Stimulated activated CD8-positive, alpha-beta memory T cell treated with anti-CD3 and anti-CD28 coated beads, Interleukin-7, amount 100 ng/mL, for 48 hours (primary cell): ENCODE data around the gene NEO1.

Source experiments
- DNase-seq, 2 donors: peaks; one replicate each; pipeline ENCODE4 v3.0.0-alpha.2; 2020; ENCODE audit warnings: low read depth in 1 of 2; ENCODE audit errors: extremely low read depth in 1 of 2

The NEO1 gene

DNA sequence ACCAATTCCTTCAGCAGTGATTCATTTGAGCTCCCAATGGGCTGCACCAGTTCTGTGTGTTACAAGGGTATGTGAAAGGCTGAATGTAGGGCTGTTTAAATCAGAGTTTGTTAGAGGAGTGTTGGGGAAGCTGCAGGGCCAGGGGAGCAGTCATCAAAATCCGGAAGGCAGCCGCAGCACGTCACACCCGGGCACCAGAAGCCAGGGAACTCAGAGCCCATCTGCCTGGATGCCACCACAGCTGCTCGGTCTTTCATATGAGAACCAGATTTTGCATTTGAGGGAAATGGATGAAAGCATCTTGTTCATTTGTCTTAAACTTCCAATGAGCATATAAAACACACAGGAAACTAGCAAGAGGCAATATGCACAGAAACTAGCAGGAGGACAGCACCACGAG lies 24.2 kb upstream of the NEO1 start:
- DNase-seq, result no peak

DNA sequence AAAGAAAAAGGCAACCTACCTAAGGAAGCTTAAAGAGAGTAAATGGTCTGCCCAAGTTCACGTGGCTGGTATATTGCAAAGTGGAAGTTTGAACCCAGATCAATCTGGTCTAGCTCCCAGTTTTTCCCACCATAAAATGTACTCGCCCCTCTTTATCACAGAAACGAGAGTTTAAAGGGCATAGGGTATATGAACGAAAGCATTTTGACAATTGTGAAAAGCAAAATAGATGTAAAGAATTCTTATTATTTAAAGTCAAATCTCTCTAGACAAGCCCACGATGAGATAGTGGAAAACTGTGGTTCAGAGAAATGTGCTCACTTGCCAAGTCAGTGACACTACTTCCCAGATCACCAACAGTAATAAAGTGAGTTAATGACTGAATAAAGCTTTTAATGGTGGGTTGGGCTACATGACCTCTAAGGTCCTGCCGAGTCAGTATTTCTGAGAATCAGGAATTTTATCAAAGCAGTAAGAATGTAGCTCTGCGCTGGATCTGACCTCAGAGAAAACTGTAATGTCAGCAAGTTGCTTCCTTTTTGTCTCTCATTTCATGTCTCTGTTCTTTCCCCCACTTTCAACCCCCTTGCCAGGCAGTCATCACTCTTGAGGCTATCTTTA lies 23.3 kb upstream of the NEO1 start:
- no peak for DNase-seq

- DNase-seq, result no peak
Observed at GRCh38 chr15:73030122-73030679, 22.1 kb upstream of the NEO1 start.

- no peak for DNase-seq
Observed at GRCh38 chr15:73031648-73032047, 20.6 kb upstream of the NEO1 start.

DNA sequence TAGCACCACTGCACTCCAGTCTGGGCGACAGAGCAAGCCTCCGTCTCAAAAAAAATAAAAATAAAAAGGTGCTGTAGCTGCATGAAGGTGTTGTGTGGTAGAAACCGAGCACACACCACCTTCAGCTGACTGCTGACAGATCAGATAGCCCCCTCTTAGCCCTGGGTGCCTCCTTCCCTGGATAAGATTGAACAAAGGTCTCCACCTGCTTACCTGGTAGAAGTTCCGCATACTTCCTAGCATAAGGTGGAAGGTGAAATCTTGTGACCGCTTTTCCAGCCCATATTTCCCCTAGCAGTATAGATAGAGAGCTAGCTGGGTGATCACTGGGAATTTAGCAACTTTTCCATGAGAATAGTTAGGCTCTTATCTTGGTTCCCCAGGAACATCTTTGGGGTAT lies 18.7 kb upstream of the NEO1 start:
- DNase-seq, result no peak

DNA sequence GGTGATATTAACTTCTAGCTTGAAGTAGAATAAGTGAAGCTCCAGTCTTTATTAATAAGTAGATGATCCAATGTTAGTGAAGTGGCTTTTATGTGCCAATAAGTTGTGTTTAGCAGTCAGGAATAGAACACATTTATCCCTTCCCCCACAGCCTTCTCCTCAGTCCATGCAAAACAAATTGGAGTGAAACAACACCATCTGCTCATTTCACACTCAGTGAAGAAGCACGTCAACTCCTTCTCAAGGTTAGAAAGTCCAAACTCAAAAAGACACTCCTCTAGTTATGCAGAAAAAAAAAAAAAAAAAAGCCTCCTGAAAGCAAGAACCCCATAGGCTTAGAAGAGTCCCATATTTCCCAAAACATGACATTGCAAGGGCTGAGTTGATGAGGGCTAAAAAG lies 18.0 kb upstream of the NEO1 start:
- no peak for DNase-seq

DNA sequence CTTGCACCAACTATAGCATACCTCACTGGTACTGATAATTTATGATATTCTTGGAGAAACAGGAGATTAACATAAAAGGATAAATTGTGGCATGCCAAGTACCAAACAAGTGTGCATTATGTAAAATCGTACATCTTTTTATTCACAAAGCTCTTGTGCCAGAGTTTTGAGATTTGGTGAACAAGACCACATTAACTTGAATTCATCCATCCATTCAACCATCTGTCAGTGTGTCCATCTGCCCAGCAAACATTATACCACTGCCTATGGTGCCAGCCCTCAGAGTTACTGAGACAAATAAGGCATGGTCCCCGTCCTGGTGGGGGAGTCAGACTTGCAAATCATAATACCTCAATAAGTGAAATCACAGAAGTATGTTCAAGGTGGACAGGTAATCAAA lies 17.0 kb upstream of the NEO1 start:
- DNase-seq, result no peak

GRCh38 chr15:73038220-73038619 lies 14.0 kb upstream of the NEO1 start:
- DNase-seq, result no peak

DNA sequence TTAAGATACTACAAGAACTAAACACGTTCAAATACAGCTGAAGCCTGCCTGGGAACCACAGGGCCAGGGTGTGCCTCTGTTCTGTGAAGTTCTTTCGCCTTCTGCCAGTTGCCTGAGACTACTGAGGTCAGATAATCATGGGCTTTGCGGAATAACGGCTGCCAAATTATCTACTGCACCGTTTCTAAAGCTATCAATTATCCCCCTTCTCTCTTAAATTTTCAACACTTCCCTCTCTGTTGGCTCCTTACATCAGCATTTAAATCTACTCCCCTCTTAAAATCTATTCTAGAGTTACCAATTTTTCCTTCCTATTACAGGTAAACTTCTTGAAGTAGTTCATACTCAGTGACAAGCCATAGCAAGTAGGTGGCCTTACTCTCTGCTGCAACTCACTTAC lies 6.2 kb upstream of the NEO1 start:
- no peak for DNase-seq

GRCh38 chr15:73047882-73048281 lies 4.4 kb upstream of the NEO1 start:
- DNase-seq, result no peak

- no peak for DNase-seq
Observed at GRCh38 chr15:73048624-73049295, 3.5 kb upstream of the NEO1 start.

- no peak for DNase-seq
Observed at GRCh38 chr15:73049564-73050215, 2.6 kb upstream of the NEO1 start.

DNA sequence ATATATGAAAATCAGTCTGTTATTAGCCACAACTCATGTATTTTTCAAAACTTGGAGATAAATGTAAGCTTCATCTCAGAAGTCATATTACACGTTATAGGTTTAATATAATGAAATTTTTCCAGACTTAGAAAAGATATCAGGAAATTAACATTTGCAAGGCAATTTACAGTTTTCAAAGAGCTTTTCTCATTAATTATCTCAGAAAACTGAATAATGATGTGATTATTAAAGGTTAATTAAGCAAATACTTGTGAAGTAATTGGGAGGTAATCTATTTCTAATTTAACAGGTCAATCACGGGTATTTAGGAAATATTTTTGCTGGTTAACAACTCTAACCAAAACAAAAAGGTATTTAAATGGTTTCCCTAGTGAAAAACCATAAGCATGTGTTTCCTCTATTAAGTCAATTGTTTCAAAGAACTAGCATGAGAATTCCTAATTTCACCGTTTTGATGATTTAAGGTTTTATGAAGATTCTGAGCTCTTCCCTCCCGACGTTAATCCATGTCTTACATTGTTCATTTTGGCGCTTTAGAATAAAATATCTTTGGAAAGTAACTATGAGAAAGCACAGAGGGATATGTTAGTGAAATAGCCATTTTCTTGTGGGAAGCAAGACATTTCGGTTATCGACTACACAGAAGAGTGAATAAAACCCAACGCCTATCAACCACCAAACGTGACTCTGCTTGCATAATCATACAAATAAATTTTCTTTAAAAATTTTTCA lies 1.5 kb upstream of the NEO1 start:
- no peak for DNase-seq

GRCh38 chr15:73051391-73051806 lies 864 bp upstream of the NEO1 start:
- no peak for DNase-seq

- no peak for DNase-seq
Observed at GRCh38 chr15:73052653-73053397, 562 bp downstream of the NEO1 start.

DNA sequence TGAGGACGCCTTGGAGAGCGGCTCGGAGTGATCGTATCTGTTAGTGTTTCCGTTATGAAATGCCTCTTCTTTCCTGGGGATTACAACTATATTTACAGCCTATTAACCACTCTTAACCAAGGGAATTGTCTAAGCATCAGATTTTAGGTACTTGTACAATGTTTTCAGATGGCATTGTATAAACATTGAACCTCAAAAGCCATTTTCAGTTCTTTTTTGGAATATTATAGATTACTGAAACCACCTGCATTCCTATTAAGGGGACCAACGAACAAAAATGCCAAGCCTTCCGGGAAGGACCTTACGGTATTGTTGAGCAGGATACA lies 1.1 kb downstream of the NEO1 start:
- no peak for DNase-seq

DNA sequence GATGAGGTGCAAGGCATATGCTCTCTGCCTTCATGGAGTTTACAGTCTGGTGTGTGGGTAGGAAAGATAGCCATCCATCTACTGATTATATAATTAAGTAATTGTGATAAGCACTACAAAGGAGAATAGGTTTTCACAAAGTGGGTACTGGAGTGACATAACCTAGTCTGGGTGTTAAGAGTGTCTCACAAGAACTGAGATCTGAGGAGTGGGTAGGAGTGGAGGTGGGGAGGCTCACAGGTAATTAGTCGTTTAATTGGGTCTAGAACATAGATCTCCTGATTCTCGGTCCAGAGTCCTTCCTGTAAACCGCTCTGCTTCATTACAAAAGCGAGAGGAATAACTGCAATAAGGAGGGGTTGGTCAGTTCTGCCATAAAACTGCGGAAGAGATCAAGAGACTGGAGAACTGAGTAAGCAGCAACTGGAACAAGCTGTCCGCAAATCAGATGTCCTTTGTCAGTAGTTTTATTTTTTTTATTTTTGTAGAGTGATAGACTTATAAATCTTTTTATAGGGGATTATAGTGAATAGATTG lies 2.2 kb downstream of the NEO1 start:
- DNase-seq, result no peak

DNA sequence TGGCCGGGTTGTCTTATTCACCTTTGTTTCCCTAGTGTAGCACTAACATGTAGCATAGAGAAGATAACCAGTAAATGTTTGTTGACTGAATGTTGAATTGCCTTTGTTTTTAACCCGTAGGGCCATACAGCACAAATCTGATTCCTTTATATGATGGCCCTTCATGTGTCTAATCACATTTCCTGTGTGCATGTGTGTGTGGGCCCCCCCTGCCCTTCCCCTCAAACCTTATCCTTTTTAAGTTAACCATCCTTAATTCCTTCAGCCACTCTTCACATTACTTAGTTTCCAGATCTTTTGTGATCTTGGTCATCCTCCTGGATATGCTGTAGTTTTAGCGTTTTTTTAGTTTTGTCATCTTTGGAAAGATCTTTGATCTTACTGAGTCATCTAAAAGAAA lies 4.2 kb downstream of the NEO1 start:
- no peak for DNase-seq

DNA sequence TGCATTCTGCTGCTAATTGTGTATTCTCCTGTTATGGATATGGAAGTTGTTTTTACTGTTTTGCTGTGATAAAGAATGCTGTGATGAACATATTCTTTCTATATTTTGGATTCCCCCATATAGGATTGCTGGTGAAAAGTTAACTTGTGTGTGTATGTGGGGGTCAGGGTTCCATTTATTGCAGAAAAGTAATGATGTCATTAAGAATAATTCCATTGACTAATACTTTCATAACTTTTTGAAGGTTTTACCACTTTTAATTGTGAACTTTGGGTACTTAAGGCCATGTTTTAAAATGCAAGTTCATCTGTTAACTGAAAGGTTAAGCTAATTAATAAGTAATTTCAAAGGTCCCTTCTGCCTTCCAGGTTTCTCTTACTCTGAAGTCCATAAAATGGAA lies 6.2 kb downstream of the NEO1 start:
- no peak for DNase-seq

DNA sequence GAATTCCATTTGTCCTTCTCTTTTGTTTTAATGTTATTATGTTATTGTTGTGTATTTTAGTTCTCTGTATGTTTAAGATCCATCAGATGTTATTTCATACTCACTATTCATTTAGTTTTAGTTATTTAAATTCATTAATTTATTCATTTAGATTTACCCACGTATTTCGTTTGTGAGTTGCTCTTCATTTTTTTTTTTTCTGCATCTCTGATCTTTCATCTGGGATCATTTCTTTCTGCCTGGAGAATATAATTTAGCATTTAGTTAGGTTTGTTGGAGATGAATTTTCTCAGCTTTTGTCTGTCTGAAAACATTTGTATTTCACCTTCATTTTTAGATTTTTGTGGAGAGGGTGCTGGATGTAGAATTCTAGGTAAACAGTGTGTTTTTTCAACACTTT lies 12.9 kb downstream of the NEO1 start:
- no peak for DNase-seq

DNA sequence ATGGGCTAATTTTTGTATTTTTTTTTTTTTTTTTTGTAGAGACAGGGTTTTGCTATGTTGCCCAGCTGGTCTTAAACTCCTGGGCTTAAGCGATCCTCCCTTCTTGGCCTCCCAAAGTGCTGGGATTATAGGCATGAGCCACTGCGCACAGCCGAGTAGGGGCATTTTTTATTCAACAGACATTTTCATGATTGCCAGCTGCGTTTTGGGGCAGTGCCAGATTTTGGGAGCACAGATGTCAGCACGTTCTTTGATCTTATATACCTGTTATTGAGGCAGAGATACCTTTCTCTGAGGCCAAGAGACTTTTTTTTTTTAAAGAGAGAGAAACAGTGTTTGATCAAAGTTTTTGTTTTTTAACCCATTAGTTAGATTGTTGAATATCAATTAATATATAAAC lies 16.8 kb downstream of the NEO1 start:
- DNase-seq, result no peak
